ENCODE results near the gene IMPA2.

IMPA2 gene

DNA sequence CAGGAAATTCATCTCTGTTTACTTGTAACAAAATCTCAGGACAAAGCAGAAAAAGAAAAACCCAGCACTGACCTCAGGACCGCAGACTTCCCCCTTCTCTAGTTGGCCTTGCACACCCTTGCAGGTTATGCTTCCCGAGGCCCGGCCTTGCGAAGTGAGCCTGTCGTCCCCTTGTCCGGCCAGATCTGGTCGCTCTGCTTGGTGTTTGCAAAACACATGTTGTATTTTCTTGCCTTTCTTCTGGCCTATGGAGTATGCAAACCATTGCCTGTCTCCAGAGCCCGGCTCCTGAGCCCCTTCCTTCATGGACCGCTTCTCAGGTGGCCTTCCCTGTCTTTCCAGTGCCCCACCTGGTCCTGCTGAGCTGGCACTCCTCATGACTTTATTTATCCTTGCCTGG lies 4.8 kb downstream of the IMPA2 start:
- DNase-seq (ENCODE audit: low spot score): no peak
- in situ Hi-C loops (cut with MboI; ENCODE audit: low pct_unique_long_range_greater_than_20kb, low sequenced_read_pairs, unreplicated experiment): no loop called here
- TF ChIP-seq, protein P1, sequence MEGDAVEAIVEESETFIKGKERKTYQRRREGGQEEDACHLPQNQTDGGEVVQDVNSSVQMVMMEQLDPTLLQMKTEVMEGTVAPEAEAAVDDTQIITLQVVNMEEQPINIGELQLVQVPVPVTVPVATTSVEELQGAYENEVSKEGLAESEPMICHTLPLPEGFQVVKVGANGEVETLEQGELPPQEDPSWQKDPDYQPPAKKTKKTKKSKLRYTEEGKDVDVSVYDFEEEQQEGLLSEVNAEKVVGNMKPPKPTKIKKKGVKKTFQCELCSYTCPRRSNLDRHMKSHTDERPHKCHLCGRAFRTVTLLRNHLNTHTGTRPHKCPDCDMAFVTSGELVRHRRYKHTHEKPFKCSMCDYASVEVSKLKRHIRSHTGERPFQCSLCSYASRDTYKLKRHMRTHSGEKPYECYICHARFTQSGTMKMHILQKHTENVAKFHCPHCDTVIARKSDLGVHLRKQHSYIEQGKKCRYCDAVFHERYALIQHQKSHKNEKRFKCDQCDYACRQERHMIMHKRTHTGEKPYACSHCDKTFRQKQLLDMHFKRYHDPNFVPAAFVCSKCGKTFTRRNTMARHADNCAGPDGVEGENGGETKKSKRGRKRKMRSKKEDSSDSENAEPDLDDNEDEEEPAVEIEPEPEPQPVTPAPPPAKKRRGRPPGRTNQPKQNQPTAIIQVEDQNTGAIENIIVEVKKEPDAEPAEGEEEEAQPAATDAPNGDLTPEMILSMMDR (IDR thresholded peaks at IDR 0.05; ENCODE audit: extremely low read depth, insufficient read depth, missing control alignments): no peak

DNA sequence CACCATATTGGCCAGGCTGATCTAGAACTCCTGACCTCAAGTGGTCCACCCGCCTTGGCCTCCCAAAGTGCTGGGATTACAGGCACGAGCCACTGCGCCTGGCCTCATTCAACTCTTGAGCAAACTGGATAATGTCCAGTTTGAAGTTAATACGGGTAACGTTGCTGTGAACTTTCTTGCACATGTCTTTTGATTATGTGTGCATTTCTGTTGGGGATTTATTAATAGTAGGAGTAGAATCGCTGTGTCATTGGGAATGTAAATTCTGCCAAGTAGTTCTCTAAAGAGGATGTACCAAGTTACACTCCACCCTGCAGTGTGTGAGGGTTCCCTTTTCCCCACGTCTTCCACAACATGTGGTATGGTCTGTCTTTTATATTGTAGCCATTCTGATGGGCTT lies 6.2 kb downstream of the IMPA2 start:
- in situ Hi-C loops (cut with MboI; ENCODE audit: low pct_unique_long_range_greater_than_20kb, low sequenced_read_pairs, unreplicated experiment): no loop called here
- no peak for DNase-seq (ENCODE audit: low spot score)
- TF ChIP-seq, protein P1 (IDR thresholded peaks at IDR 0.05; ENCODE audit: extremely low read depth, insufficient read depth, missing control alignments): no peak

DNA sequence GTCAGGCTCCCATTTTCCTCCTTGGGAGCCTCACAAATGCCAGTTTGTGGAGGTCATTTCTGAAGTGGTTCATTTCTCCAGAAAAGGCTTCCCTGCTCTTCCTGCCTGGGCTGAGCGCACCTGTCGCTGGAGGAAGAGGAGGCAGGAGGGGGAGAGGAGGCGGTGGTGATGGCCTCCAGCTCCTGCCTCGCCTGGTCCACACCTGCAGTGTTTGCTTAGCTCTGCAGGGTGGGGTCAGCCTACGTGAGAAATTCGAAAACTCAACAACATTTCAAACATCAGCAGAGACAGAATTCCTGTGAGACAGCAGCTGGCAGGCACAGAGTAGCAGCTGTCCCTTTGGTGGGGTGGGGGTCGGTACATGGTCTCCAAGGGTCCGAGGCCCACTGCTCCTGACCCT lies 7.9 kb downstream of the IMPA2 start:
- TF ChIP-seq, protein P1 (IDR thresholded peaks at IDR 0.05; ENCODE audit: extremely low read depth, insufficient read depth, missing control alignments): no peak
- in situ Hi-C loops (cut with MboI; ENCODE audit: low pct_unique_long_range_greater_than_20kb, low sequenced_read_pairs, unreplicated experiment): no loop called here
- no peak for DNase-seq (ENCODE audit: low spot score)

DNA sequence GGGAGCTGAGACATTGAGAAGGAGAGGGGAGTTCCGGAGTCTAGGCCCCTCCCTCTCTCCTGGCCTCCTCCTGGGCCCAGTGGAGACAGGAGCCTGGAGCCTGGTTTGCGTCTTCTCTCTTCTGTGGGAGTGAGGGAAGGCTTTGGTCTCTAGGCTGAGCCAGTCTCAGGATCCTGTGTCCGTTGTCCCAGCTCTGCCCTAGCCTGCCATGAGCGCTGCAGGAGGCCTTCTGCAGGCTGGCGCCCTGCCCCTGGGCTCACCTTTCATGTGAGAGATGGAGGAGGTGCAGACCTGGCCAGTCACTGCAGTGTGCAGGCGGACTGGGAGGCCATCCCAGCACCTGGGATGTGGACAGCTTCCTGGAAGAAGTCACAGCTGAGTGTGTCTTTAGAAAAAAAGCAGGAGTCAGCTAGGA lies 8.7 kb downstream of the IMPA2 start:
- TF ChIP-seq, protein P1 (IDR thresholded peaks at IDR 0.05; ENCODE audit: extremely low read depth, insufficient read depth, missing control alignments): no peak
- in situ Hi-C loops (cut with MboI; ENCODE audit: low pct_unique_long_range_greater_than_20kb, low sequenced_read_pairs, unreplicated experiment): no loop called here
- DNase-seq (ENCODE audit: low spot score): no peak

DNA sequence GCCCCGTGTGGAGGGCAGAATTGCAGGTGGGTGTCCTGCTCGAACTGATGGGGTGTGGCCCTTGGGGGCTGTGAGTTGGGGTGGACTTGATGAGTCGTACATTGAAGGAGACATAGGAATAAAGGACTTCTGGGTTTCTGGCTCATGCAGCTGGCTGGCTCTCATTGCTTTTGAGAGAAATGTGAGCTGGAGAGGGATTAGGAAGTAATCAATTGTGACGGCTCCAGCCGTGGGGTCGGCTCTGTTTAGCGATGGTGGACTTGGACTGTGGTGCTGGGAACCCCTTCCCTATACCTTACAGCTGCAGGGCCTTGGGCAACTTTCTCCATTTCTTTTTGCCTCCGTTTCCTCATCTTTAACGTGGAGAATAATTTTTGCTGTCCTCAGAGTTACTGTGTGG lies 9.2 kb downstream of the IMPA2 start:
- no peak for DNase-seq (ENCODE audit: low spot score)
- in situ Hi-C loops (cut with MboI; ENCODE audit: low pct_unique_long_range_greater_than_20kb, low sequenced_read_pairs, unreplicated experiment): no loop called here
- TF ChIP-seq, protein P1 (IDR thresholded peaks at IDR 0.05; ENCODE audit: extremely low read depth, insufficient read depth, missing control alignments): no peak

DNA sequence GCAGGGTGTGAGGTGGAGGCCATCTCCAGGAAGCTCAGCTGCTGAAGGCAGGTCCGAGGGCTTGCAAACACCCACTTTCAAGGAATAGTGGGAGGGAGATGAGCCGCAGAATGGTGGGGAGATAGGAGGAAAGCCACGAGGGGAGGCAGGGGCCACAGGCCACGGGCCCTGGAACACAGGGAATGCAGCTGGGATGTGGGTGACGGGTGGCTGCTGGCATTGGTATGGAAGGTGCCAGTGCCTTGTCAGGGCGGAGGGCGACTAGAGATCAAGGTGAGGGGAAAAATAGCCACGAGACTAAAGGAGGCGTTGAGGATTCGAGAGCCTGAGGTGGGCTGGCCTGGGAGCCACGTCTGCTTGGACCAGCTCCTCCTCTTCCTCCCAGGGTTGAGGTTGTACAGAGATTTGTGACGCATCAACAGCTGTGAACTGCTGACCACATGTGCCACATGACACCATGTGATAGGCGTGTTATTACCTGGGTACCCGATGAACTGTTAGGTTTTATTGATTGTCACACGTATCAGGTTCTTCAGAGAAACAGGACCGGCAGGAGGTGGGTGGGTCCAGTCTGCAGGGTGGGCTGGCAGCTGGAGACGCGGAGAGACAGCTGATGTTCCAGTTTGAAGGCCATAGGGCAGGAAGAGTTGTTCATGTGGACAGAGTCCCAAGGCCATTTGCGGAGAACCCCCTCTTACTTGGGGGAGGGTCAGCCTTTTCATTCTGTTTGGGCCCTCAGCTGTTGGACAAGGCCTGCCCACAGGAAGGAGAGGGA lies 9.9 kb downstream of the IMPA2 start:
- TF ChIP-seq, protein P1 (IDR thresholded peaks at IDR 0.05; ENCODE audit: extremely low read depth, insufficient read depth, missing control alignments): no peak

More for the DNA sequence above, 9.9 kb downstream of the IMPA2 start:
- in situ Hi-C loops (cut with MboI; ENCODE audit: low pct_unique_long_range_greater_than_20kb, low sequenced_read_pairs, unreplicated experiment): no loop called here
- DNase-seq (ENCODE audit: low spot score): no peak
